NB4 (cell line): Measurements from ENCODE around the gene AHCY.

Experiments used
- CTCF ChIP-seq: IDR thresholded peaks from one replicate; pipeline ENCODE4 v1.5.1; 2012; ENCODE audit warnings: low read depth, low read length
- MAX ChIP-seq: IDR thresholded peaks from 2 replicates; pipeline ENCODE4 v1.6.1; 2011; ENCODE audit warnings: low read depth, low read length
- MYC ChIP-seq: IDR thresholded peaks from 2 replicates; pipeline ENCODE4 v1.6.1; 2011; ENCODE audit warnings: low read depth, low read length
- POLR2A ChIP-seq: IDR thresholded peaks from 2 replicates; pipeline ENCODE4 v1.6.1; 2011; ENCODE audit warnings: mild to moderate bottlenecking; ENCODE audit not compliant: insufficient read length; ENCODE audit errors: extremely low read depth

GRCh38 chr20:34240121-34240520 is 63.0 kb downstream of the AHCY start:
- TF ChIP-seq CTCF (no peak), POLR2A (no peak), MAX (no peak), MYC (no peak)
